Osteoblast (primary cell): ENCODE measurements around the gene THSD7A. TPM values are rescaled to one million over a fixed set of nuclear protein-coding genes. Genes with fewer than 3 reads are reported as not detected.
A peak's percentile ranks its signal among the peaks of the same experiment; 100 is the strongest.

ENCODE experiments used
- DNase-seq: peaks from one replicate; pipeline ENCODE4 v3.0.0; 2011; ENCODE audit warnings: low spot score, mixed read lengths; ENCODE audit not compliant: insufficient read length; ENCODE audit errors: missing footprints
- H2AFZ ChIP-seq: 2 replicates; pipeline ENCODE4 v1.6.0; 2011; ENCODE audit warnings: mild to moderate bottlenecking, low read length
- H3K27ac ChIP-seq: 2 replicates; pipeline ENCODE4 v1.5.1; 2011; ENCODE audit warnings: mild to moderate bottlenecking, low read depth, low read length, moderate library complexity
- H3K27me3 ChIP-seq: 2 replicates; pipeline ENCODE4 v1.6.0; 2012; ENCODE audit warnings: mild to moderate bottlenecking, control low read depth, inconsistent platforms, low read length, moderate library complexity; ENCODE audit not compliant: insufficient read depth
- H3K36me3 ChIP-seq: 2 replicates; pipeline ENCODE4 v1.5.1; 2011; ENCODE audit warnings: mild to moderate bottlenecking, low read length, control low read depth, moderate library complexity; ENCODE audit not compliant: insufficient read depth
- H3K4me1 ChIP-seq: 2 replicates; pipeline ENCODE4 v1.5.1; 2011; ENCODE audit warnings: mild to moderate bottlenecking, low read length, control low read depth, moderate library complexity; ENCODE audit not compliant: insufficient read depth
- H3K4me2 ChIP-seq: 2 replicates; pipeline ENCODE4 v1.6.0; 2011; ENCODE audit warnings: mild to moderate bottlenecking, low read length; ENCODE audit not compliant: insufficient read depth
- H3K4me3 ChIP-seq: fragments of 200-600 bp; sonication (generic); 3 replicates; pipeline ENCODE4 v1.5.1; 2012; ENCODE audit warnings: mild to moderate bottlenecking, low read length, inconsistent platforms; ENCODE audit not compliant: insufficient read depth
- H3K79me2 ChIP-seq: 2 replicates; pipeline ENCODE4 v1.6.0; 2012; ENCODE audit warnings: mild to moderate bottlenecking, low read length, control low read depth, inconsistent platforms; ENCODE audit not compliant: insufficient read depth
- H3K9me3 ChIP-seq: 2 replicates; pipeline ENCODE4 v1.5.1; 2011; ENCODE audit warnings: low read depth, low read length, control low read depth
- H4K20me1 ChIP-seq: 2 replicates; pipeline ENCODE4 v1.6.0; 2012; ENCODE audit warnings: mild to moderate bottlenecking, low read length, control low read depth; ENCODE audit not compliant: insufficient read depth
- total RNA-seq: library from RNA; depleted of rRNA; stranded (reverse); fragments of >200 nt; gene quantifications from 2 replicates; pipeline ENCODE4 v1.2.3, GENCODE V29; 2012
- TF ChIP-seq, protein P1 (sequence below): IDR thresholded peaks from 2 replicates; pipeline ENCODE4 v1.5.1; 2011; ENCODE audit warnings: mild to moderate bottlenecking, low read depth, low read length, moderate library complexity; ENCODE audit errors: extremely low read depth

The THSD7A gene
- total RNA-seq, 1 donor = under 0.01 TPM

DNA sequence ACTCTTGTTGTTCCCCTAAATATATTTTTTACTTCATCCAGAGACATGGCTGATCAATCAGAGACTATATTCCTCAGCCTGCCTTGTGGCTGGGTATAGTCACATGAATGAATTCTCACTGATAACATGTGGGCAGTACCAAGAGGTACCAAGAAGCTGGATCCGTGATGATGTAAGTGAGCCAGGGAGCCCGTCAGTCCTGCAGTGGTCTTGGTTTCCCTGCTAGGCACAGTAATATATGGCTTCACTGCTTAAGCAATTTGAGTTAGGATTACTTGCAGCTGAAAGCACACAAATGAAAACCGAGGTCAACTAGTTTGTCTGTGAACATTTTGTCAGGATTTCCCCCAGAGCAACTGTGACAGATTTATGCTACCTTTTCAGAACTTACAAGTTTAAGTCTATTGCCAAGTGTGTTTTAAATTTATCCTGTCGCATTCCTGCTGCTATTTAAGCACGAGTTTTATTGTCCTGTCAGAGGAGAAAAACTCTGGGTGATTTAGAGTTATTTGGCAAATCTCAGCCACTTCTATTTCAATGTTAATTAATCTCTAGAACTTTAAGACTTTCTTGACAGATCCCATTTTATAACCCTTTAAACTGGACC, 476.5 kb downstream of the THSD7A start:
- Histone ChIP-seq H3K36me3 (no peaks in the 10 kb centered on the region), H3K4me3 (no peak overlapping the region), H3K27me3 (no peaks in the 10 kb centered on the region), H3K27ac (no peak overlapping the region), H2AFZ (no peak overlapping the region), H3K79me2 (no peaks in the 10 kb centered on the region), H3K4me2 (no peak overlapping the region), H3K4me1 (no peaks in the 10 kb centered on the region), H3K9me3 (no peaks in the 10 kb centered on the region), H4K20me1 (no peaks in the 10 kb centered on the region)
- DNase-seq = no peak
- TF ChIP-seq, protein P1, sequence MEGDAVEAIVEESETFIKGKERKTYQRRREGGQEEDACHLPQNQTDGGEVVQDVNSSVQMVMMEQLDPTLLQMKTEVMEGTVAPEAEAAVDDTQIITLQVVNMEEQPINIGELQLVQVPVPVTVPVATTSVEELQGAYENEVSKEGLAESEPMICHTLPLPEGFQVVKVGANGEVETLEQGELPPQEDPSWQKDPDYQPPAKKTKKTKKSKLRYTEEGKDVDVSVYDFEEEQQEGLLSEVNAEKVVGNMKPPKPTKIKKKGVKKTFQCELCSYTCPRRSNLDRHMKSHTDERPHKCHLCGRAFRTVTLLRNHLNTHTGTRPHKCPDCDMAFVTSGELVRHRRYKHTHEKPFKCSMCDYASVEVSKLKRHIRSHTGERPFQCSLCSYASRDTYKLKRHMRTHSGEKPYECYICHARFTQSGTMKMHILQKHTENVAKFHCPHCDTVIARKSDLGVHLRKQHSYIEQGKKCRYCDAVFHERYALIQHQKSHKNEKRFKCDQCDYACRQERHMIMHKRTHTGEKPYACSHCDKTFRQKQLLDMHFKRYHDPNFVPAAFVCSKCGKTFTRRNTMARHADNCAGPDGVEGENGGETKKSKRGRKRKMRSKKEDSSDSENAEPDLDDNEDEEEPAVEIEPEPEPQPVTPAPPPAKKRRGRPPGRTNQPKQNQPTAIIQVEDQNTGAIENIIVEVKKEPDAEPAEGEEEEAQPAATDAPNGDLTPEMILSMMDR = no peak

DNA sequence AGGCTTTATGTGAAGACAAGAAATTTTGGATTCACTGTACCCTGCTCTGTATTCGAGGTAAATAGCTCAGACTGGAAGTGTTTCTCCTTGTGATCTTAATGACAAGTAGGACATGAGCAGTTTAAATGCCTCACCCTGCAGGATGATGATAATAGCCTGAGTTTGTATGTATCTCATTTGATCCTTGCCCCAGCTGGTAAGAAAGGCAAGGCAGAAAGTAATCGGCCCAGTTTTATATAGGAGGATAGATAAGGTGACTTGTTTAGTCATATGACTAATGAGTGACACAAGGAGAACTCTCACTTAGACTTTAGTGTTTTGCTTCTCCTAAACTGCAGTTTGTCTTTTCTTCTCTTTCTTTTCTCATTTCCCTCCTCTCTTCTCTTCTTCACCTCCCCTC, 485.7 kb downstream of the THSD7A start:
- H3K36me3 ChIP-seq = no peaks in the 10 kb centered on the region
- no peak overlapping the region for H3K4me2 ChIP-seq
- no peak for DNase-seq
- no peak overlapping the region for H3K27ac ChIP-seq
- H4K20me1 ChIP-seq = no peaks in the 10 kb centered on the region
- H3K79me2 ChIP-seq = no peaks in the 10 kb centered on the region
- H2AFZ ChIP-seq = no peak overlapping the region
- H3K9me3 ChIP-seq = no peaks in the 10 kb centered on the region
- H3K27me3 ChIP-seq = no peaks in the 10 kb centered on the region
- TF ChIP-seq, protein P1 = no peak
- H3K4me3 ChIP-seq = no peak overlapping the region
- no peaks in the 10 kb centered on the region for H3K4me1 ChIP-seq

DNA sequence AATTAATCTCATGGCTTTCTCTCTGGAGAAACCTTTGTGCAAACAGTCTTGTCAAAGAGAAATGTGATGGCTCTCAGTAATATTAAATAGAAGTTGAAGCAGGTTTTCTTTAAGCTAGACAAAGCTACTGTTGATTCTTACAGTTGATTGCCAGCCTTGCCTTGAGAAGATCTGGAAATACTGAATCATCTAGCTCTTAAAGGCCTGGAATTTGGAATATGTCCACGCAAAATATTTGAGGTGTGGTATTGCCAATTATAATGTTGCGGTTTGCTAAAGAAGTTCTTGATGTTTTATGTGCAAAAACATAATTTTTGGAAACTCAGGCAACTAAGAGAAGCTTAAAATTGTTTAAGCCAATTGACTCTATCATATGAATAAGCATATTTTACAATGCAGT, 486.4 kb downstream of the THSD7A start:
- Histone ChIP-seq H3K4me3 (no peak overlapping the region), H4K20me1 (no peaks in the 10 kb centered on the region), H3K27ac (no peak overlapping the region), H2AFZ (no peak overlapping the region), H3K4me1 (no peaks in the 10 kb centered on the region), H3K36me3 (no peaks in the 10 kb centered on the region), H3K27me3 (no peaks in the 10 kb centered on the region), H3K9me3 (no peaks in the 10 kb centered on the region), H3K4me2 (no peak overlapping the region), H3K79me2 (no peaks in the 10 kb centered on the region)
- TF ChIP-seq, protein P1 = no peak
- DNase-seq = no peak

DNA sequence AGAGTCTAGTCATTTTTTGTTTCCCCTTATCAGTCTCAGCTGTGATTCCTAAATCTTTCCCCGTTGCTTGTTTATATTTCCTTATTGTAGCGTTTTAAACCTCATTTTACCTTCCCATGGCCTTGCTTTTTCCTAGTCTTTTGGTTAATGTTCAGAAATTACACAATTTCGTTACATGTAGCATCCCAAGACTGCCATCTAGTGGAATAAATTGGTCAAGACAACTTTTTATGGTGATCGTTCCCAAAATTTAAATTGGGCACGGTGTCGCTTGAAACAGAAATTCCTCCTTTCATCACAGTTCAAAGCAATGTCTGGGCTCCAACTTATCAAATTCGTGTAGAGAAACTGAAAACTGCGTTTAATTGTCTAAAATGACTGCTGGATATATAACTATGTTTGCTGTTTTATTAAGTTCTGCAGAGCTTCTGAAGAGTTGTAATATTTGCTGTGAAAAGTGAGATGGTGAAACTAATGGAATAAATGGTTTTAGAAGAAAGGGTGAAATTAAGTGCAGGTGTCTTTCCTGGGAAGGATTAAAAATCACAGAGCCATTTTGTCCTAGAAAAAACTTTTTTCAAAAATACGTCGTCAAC, 488.1 kb downstream of the THSD7A start:
- Histone ChIP-seq H4K20me1 (no peaks in the 10 kb centered on the region), H3K27me3 (no peaks in the 10 kb centered on the region), H3K4me1 (no peaks in the 10 kb centered on the region), H3K4me3 (no peak overlapping the region), H3K9me3 (no peaks in the 10 kb centered on the region), H3K36me3 (no peaks in the 10 kb centered on the region), H3K79me2 (no peaks in the 10 kb centered on the region), H3K27ac (no peak overlapping the region), H3K4me2 (peak overlapping the region; percentile 53), H2AFZ (no peak overlapping the region)
- DNase-seq = no peak
- TF ChIP-seq, protein P1 = peak; percentile 75
